Spleen (tissue), 13 donors: ENCODE data around the gene RNASE12. TPM values are rescaled to one million over a fixed set of nuclear protein-coding genes. Genes with fewer than 3 reads are reported as not detected.

Experiments used
- DNase-seq: peaks from one replicate; pipeline ENCODE4 v3.0.0-alpha.2; 2020
- H3K27ac ChIP-seq, 8 donors: fragments of 200-600 bp; sonication (generic) in 7 of 8; 1 replicate in 4 of 8; 2 replicates in 4 of 8; pipeline versions ENCODE4 v1.5.0 to v1.8.0; 2016 to 2021; ENCODE audit warnings: inconsistent platforms in 4 of 8, mild to moderate bottlenecking in 4 of 8, moderate library complexity in 1 of 8
- H3K27me3 ChIP-seq, 7 donors: fragments of 200-600 bp; sonication (generic) in 6 of 7; replicated peaks in 1 of 7; 1 replicate in 4 of 7; 2 replicates in 3 of 7; pipeline versions ENCODE4 v1.5.0 to v1.8.0; 2016 to 2021; ENCODE audit warnings: inconsistent platforms in 3 of 7, mild to moderate bottlenecking in 1 of 7
- H3K36me3 ChIP-seq, 6 donors: fragments of 200-600 bp; sonication (generic) in 5 of 6; 1 replicate in 4 of 6; 2 replicates in 2 of 6; pipeline versions ENCODE4 v1.5.0 to v1.8.0; 2016 to 2021; ENCODE audit warnings: inconsistent platforms in 2 of 6
- H3K4me1 ChIP-seq, 6 donors: fragments of 200-600 bp; sonication (generic) in 5 of 6; 1 replicate in 3 of 6; 2 replicates in 3 of 6; pipeline versions ENCODE4 v1.5.0 to v1.8.0; 2016 to 2021; ENCODE audit warnings: inconsistent platforms in 3 of 6
- H3K4me3 ChIP-seq, 8 donors: fragments of 200-600 bp; sonication (generic) in 7 of 8; 1 replicate in 4 of 8; 2 replicates in 4 of 8; pipeline versions ENCODE4 v1.5.0 to v1.8.0; 2016 to 2021; ENCODE audit warnings: inconsistent platforms in 4 of 8, mild to moderate bottlenecking in 4 of 8, moderate library complexity in 2 of 8
- H3K9me3 ChIP-seq, 8 donors: fragments of 200-600 bp; sonication (generic) in 7 of 8; 1 replicate in 4 of 8; 2 replicates in 4 of 8; pipeline versions ENCODE4 v1.5.0 to v1.8.0; 2016 to 2021; ENCODE audit warnings: inconsistent platforms in 4 of 8
- POLR2A ChIP-seq, 3 donors: fragments of 450-650 bp; IDR thresholded peaks; one replicate each; pipeline ENCODE4 v1.5.1; 2017; ENCODE audit warnings: antibody characterized with exemption in 3 of 3, mild to moderate bottlenecking in 1 of 3
- POLR2AphosphoS5 ChIP-seq, 3 donors: sonication (generic); formaldehyde crosslinking; IDR thresholded peaks; one replicate each; pipeline ENCODE4 v1.5.1; 2017; ENCODE audit warnings: antibody characterized with exemption in 3 of 3
- WGBS, 5 donors: extraction: QIAGEN DNeasy Blood & Tissue Kit in 3 of 5; methylation state at CpG; one replicate each; pipeline versions ENCODE4 v1.1.5 to v1.1.7; 2013 to 2018; 5-methylcytosine and 5-hydroxymethylcytosine counted together
- intact Hi-C: fragments of 100-400 bp; cut with DNase I; formaldehyde crosslinking; loops from one replicate; pipeline ENCODE4 v1.15.0; 2023; ENCODE audit warnings: low total_unique reads
- long read RNA-seq, 2 donors: transcript quantifications; one replicate each; lab custom pipeline, GENCODE V29; 2026
- polyA plus RNA-seq, 3 donors: library from polyadenylated mRNA; stranded (reverse); fragments of 200-250 nt; gene quantifications; one replicate each; pipeline ENCODE4 v1.2.1, GENCODE V29; 2013
- total RNA-seq, 7 donors: library from RNA; depleted of rRNA in 3 of 7; stranded (reverse); fragments of >200 nt in 3 of 7; fragmentation: NEBNext Ultra II Directional in 4 of 7; extraction: Animal tissue kit (Norgen Biotek cat#: 25700) in 4 of 7; gene quantifications; one replicate each; pipeline versions ENCODE4 v1.1.0 to v1.2.1, GENCODE V29; 2016 to 2021
- TF ChIP-seq, protein P1 (sequence below), 11 experiments: fragments of 200-600 bp in 7 of 11; fragments of 450-650 bp in 4 of 11; sonication (generic) in 4 of 11; IDR thresholded peaks in 8 of 11; conservative IDR thresholded peaks in 3 of 11; 1 replicate in 7 of 11; 2 replicates in 4 of 11; pipeline versions ENCODE4 v1.4.0 to v1.8.0; 2016 to 2021; ENCODE audit warnings: antibody characterized with exemption in 11 of 11, inconsistent platforms in 4 of 11, mild to moderate bottlenecking in 1 of 11
- donor health status: healthy with polysubstance abuse.
- donor health status: DM: no; HTN: no; CAD: no; lungs with moderate emphysema.
- donor health status: DM: no; HTN: no; CAD: no.
- donor health status: Bipolar disorder and iron deficiency.
- donor health status: healthy.
- donor health status: DM: no; HTN: no; CAD: no.
- donor health status: DM: yes; HTN: yes; CAD: no.

RNASE12 gene, protein sequence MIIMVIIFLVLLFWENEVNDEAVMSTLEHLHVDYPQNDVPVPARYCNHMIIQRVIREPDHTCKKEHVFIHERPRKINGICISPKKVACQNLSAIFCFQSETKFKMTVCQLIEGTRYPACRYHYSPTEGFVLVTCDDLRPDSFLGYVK
- total RNA-seq, result not detected
- not detected for polyA plus RNA-seq
- long read RNA-seq, donor 1, result 0 reads
- long read RNA-seq, donor 2, result 0 reads

DNA sequence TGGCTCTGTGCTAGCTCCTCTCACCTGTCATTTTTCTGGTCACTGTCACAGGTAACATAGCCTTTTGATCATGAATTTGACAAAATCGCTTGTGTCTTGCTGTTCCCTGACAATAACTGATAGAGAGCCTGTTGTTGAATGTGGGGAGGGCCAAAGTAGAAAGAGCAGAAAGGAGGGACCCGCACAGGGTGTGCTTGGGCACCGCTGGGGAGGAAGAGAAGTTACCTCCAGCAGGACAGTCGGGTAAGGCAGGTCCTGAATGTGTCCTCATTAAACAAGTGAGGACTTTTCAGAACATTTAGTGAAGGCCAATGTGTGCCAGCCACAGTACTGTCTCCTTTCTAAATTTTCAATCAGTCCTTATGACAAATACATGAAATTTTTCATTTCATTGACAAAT, at the start of gene RNASE12:
Gene RNASE12, minus strand, starts transcription at position 142 of the 400 bp plus-strand sequence. CDS start 653 bp downstream, outside the sequence.
- Histone ChIP-seq H3K27ac (no peak within 1 kb of the TSS), H3K9me3 (no peaks in the 10 kb centered on the region), H3K27me3 (no peaks in the 10 kb centered on the region), H3K4me3 (no peak within 1 kb of the TSS), H3K4me1 (no peaks in the 10 kb centered on the region), H3K36me3 (no peaks in the 10 kb centered on the region)
- TF ChIP-seq POLR2AphosphoS5 (IDR thresholded peaks at IDR 0.05) (no peak), POLR2A (IDR thresholded peaks at IDR 0.05) (no peak)
- TF ChIP-seq, protein P1, sequence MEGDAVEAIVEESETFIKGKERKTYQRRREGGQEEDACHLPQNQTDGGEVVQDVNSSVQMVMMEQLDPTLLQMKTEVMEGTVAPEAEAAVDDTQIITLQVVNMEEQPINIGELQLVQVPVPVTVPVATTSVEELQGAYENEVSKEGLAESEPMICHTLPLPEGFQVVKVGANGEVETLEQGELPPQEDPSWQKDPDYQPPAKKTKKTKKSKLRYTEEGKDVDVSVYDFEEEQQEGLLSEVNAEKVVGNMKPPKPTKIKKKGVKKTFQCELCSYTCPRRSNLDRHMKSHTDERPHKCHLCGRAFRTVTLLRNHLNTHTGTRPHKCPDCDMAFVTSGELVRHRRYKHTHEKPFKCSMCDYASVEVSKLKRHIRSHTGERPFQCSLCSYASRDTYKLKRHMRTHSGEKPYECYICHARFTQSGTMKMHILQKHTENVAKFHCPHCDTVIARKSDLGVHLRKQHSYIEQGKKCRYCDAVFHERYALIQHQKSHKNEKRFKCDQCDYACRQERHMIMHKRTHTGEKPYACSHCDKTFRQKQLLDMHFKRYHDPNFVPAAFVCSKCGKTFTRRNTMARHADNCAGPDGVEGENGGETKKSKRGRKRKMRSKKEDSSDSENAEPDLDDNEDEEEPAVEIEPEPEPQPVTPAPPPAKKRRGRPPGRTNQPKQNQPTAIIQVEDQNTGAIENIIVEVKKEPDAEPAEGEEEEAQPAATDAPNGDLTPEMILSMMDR (IDR thresholded peaks at IDR 0.05 in 8 of 11, conservative IDR thresholded peaks at IDR 0.05 in 3 of 11), result no peak
- DNase-seq, result no peak
- intact Hi-C loops, result loop anchor here (10.0 kb wide), 1 partner anchor 56 kb away; no protein-coding TSS in a partner anchor
- WGBS, 5 donors, result 78 to 94% (median 82%) methylated on average over 4 of the region's 4 CpGs

DNA sequence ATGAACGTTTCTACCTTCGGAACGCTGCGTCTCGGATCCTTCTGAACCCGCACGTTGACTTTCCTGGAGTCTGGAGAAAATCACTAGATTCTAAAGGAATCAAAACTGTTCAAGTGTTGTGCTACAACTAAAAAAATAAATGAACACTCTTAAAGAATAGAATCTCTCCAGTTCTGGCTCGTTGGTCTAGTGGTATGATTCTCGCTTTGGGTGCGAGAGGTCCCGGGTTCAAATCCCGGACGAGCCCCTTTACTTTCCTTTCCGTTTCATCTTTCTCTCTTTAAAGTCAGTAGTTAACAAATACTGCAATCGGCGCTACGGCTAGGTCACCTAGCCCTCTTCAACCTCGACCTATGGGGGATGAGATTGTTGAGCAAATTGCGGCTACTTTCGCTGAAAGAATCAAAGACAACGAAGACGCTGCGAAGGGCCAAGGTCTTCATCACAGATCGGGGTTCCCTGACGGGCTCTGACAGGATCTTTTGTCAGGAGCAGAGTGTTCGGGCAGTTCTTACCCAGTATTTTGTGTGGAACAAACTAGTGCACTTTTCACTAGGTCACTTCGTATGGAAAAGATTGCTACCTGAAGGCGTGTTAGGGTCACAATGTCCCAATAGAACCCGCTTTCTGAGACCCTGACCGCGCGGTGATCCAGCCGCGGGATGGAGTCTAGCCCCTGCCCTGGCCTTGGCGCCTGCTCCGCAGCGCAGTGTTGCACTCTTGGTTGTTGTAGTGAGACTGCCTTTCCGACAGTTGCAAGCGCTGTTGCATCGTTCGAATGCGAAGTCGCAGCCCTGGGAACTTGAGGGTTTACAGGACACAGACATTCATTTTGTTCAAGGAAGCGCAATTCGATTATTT, 41.9 kb upstream of the RNASE12 start:
- WGBS, 5 donors, result 5 to 13% (median 9%) methylated on average over 42 to 45 of the region's 45 CpGs
- peaks cover 0 to 79% (median 15%) of the 10 kb centered on the region in 7 donors for H3K27me3 ChIP-seq
- no peak overlapping the region for H3K27ac ChIP-seq
- H3K4me3 ChIP-seq, result peak overlapping the region; percentile 3 to 65 (median 28)
- peaks cover 11 to 53% (median 34%) of the 10 kb centered on the region in 6 donors for H3K4me1 ChIP-seq
- TF ChIP-seq POLR2AphosphoS5 (IDR thresholded peaks at IDR 0.05) (no peak), POLR2A (IDR thresholded peaks at IDR 0.05) (no peak)
- TF ChIP-seq, protein P1 (IDR thresholded peaks at IDR 0.05 in 8 of 11, conservative IDR thresholded peaks at IDR 0.05 in 3 of 11), result no peak
- DNase-seq, result peak; percentile 67
- no peaks in the 10 kb centered on the region for H3K9me3 ChIP-seq
- intact Hi-C loops, result no loop called here
- no peaks in the 10 kb centered on the region for H3K36me3 ChIP-seq

DNA sequence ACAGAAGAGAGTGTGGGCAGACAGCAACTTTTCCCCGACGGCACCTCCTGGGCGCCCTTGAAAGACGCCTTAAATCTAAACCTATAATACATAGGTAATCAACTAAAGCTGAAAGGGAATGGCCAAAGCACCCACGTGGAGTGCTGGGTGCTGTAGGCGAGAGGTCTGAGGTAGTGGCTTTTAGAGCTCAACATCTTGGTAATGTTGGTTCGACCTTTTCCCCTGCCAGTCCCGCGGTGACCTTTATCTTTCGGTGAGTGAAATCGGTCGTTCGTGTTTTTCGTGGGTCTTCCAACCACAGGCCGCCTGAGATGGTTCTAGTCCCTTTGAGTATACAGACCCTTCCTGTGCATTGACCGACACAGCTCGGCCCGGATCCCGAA, 41.3 kb upstream of the RNASE12 start:
- no peaks in the 10 kb centered on the region for H3K9me3 ChIP-seq
- peak overlapping the region; percentile 3 to 65 (median 28) for H3K4me3 ChIP-seq
- no peak for TF ChIP-seq POLR2AphosphoS5 (IDR thresholded peaks at IDR 0.05)
- TF ChIP-seq, protein P1 (IDR thresholded peaks at IDR 0.05 in 8 of 11, conservative IDR thresholded peaks at IDR 0.05 in 3 of 11), result no peak
- no peak for TF ChIP-seq POLR2A (IDR thresholded peaks at IDR 0.05)
- no peak for DNase-seq
- peaks cover 0 to 81% (median 15%) of the 10 kb centered on the region in 7 donors for H3K27me3 ChIP-seq
- H3K36me3 ChIP-seq, result no peaks in the 10 kb centered on the region
- 1 to 3% (median 1%) methylated on average over 19 of the region's 19 CpGs for WGBS, 5 donors
- intact Hi-C loops, result no loop called here
- H3K4me1 ChIP-seq, result peaks cover 11 to 59% (median 34%) of the 10 kb centered on the region in 6 donors
- no peak overlapping the region for H3K27ac ChIP-seq
